HG03457 (cell line): ENCODE results near the gene EMSY.
"Not testable (repeated sequence)": the region's sequence is repeated elsewhere in the genome, so short reads cannot be mapped to it uniquely, and the experiment has no call there.

Experiments used
- ATAC-seq: cut with Tn5 transposase; IDR thresholded peaks from one replicate; pipeline ENCODE4 v1.9.1; 2021; ENCODE audit warnings: moderate number of reproducible peaks; ENCODE audit not compliant: unreplicated experiment

EMSY gene

DNA sequence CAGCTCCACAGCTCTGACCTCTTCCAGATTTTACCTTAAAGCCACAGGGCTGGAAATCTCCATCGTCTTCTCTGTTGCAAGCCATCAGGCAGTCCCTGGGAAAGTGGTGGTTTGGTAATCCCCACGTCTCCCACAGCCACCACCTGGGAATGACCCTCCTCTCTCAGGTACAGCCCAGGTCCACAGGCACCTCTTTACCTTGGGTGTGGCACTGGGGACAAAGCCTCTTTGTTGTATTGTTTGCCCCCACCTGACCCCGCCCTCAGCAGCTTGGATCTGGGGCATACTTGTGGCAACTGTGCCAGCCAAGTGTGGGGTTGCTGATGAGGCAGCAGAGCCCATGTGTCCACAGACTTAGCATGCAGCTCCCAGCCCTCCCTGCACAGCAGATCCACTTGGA is 148.1 kb downstream of the EMSY start:
- no peak for ATAC-seq

DNA sequence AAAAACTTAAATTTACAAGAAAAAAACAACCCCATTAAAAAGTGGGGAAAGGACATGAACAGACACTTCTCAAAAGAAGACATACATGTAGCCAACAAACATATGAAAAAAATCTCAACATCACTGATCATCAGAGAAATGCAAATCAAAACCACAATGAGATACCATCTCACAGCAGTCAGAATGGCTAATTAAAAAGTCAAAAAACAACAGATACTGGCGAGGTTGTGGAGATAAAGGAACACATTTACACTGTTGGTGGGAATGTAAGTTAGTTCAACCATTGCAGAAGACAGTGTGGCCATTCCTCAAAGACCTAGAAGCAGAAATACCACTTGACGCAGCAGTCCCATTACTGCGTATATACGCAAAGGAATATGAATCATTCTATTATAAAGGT is 150.3 kb downstream of the EMSY start:
- ATAC-seq, result not testable (repeated sequence)

DNA sequence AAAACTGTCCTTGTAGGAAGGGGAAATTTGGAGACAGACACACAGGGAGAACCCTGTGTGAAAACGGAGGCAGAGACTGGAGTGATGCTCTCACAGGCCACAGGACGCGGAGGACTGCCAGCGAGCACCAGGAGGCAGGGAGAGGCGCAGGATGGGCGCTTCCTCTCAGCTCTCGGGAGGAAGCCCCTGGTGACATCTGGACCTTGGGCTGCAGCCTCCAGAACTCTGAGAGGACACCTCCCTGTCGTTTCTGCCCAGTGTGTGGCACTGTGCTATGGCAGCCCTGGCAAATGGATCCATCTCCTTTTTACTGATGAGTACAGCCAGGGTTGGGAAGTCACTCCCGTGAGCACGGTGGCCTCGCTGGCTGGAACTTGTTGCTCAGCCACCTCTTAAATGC is 151.8 kb downstream of the EMSY start:
- ATAC-seq, result no peak

DNA sequence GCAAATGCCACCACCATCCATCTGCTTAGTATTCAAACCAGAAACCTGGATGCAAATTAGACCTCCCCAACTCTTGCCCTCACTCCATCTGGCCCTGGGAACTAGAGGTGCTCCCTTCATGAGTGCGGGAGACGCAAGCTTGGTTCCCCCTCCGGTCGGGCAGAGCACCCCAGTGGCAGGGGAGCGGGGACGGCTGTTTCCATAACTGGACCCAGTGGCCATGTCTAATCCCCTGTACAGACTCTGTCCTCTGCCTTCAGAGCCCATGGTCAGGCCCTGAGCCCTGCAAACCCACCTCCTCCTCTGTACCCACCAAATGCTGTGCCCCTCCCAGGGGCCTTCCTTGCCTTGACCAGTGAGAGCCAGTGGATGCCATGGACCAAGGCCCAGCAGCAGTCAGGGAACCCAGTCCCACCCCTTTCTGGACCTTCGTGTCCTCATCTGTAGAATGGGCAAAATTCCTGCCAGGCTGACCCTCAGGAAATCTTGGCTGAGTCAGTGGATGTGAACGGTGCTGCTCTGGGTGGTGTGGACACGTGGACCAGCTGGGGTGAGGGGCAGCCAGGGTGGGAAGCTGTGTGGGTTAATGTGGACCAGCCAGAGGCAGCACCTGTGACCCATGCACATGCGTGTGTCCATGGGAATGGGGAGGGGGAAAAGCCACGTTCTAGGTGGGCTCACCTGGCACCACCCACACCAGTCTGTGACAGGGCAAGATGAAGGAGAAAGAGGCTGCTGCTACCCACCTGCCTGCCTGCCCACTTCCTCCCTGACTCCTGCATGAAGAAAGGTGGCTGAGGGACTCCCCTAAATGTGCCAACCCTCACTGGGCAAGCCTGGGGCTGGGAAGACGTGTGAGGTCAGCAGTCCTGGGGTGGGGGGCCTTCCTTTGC is 153.0 kb downstream of the EMSY start:
- ATAC-seq, result no peak

DNA sequence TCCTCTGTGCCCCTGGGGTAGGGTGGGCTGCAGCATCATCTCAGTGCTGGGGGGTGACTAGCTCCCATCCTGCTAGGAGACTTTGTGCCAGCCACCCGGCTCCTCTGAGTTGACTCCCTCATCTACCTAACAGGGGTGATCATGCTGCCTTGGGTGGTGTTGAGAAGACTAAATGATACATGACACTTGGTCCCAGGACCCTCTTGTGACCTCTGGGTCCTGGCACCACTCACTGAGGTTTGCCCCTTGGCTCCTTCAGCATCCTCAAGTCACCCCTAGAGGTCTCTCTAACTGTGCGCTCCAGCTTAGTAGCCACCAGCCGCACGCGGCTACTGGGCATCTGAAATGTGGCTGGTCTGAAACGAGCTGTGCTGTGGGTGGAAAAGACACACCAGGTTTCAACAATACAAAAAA is 153.6 kb downstream of the EMSY start:
- no peak for ATAC-seq

DNA sequence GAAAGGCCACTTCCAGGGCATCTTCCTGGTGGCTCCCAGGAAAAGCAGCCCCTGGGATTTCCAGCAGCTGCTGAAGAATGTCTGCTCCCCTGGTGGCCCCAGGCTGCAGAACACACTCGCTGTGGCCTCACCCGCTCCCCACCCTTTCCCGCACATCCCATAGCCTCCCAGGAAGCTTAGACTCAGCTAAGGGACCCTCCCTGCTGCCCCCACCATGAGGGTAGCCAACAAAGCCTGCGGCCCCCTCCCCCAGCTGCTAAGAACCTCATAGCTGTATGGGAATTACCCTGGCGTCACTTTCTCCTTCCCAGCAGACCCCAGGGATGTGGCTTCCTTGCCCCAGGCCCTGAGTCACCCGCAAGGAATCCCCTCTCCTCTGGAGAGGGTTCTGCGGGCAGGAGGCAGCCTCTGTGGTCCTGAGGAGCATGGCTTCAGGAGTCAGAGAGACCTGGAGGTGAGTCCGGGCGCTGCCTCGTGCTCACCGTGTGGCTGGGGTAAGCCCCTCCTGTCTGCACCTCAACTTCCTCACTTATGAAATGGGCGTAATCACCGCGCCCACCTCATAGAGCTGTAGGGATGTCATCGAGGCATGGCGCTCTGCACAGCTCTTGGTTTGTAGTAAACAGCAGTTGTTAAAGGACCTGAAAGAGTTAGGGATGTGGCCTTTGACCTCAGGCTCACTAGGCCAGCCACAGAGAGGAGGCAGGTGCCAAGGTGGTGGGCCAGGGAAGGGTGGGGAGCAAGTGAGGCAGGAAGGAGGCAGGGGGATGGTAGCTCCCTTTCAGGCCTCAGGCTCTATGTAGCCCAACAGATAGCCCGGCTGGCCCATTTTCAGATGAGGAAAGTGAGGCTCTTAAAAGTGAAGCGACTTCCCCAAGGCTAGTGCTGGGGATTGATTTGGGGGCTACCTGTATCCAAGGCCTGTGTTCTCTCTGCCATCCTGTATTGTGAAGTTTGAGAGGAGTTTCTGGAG is 154.5 kb downstream of the EMSY start:
- ATAC-seq, result no peak

DNA sequence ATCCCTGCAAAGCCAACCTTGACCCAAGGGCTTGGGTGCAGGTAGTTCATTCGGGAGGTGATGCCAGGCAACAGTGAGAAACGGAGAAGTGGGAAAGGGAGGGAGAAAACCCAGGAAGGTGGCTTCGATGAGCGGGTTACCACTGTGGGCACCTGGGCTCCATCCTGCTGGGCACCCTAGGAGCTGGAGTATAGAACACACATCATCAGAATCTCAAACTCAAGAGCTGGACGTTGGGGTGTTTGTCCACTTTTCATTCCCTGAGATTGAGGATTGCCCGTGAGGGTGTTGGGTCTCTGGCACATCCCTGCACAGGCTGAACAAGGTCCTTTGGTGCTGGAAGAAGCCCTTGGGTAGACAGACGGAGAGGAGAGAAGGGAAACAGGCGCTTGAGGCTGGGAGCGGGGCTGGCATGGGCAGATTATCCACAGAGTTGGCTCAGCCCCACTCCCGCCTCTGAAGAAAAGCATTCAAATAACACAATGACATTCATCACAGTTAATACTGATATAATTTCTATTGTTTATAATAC is 155.4 kb downstream of the EMSY start:
- no peak for ATAC-seq

DNA sequence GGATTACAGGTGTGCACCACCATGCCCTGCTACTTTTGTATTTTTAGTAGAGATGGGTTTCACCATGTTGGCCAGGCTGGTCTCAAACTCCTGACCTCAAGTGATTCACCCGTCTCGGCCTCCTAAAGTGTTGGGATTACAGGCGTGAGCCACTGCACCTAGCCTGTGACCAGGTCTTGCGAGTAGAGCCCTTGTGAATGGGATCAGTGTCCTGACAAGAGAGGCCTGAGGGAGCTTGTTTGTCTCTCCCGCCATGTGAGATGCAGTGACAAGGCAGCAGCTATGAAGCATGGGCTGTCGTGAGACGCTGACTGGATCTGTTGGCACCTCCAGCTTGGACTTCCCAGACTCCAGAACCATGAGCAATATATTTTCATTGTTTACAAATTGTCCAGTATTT is 156.5 kb downstream of the EMSY start:
- no peak for ATAC-seq

DNA sequence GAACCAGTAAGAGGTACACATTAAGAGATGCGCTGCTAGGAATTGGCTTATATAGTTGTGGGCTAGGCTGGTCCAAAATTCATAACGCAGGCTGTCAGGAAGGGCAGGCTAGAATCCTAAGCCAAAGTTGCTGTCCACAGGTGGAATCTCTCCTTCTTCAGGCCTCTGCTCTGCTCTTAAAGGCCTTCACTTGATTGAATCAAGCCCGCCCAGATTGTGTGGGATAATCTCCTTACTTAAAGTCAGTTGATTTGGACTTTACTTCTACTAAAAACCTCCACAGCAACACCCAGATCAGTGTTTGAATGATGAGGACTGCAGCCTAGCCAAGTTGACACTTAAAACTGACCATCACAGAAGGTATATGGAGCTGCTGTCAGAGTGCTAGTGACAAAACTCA is 156.9 kb downstream of the EMSY start:
- no peak for ATAC-seq

DNA sequence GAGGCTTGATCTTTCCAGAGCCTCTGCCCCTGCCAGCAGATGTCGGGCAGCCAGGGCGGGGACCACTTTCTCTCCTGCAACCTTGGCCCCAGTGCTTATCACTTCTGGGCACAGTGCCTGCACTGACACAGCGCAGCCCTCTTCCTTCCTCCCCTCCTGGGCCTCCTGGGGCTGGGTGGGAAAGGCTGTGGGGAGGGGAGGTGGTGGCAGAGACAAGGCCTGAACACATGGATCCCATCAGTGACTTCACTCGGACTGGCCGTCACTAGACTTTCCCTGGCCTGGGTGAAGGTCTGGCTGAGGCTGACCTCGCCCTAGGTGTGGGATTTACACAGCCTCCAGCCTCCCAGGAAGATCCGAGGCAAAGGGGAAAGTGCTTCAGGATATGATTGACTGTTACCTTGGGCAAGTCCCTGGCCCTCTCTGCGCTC is 157.6 kb downstream of the EMSY start:
- no peak for ATAC-seq
